ENCODE data around the gene MAP2K1.
"Not testable (repeated sequence)": the region's sequence is repeated elsewhere in the genome, so short reads cannot be mapped to it uniquely, and the experiment has no call there.

MAP2K1 gene

DNA sequence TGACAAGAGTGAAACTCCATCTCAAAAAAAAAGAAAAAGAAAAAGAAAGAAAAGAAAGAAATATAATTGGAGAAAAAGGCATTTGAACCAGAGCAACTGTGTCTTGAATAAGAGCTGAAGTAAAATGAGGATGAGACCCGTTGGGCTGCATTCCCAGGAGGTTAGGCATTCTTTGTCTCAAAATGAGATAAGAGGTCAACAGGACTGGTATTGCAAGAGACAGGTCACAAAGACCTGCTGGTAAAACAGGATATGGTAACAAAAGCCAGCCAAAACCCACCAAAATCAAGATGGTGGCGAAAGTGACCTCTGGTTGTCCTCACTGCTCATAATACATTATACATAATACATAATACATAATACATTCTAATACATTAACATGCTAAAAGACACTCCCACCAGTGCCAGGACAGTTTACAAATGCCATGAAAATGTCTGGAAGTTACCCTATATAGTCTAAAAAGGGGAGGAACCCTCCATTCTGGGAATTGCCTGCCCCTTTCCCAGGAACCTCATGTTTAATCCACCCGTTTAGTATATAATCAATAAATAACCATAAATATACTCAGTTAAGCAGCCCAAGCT, 21.7 kb upstream of the MAP2K1 start:
- no peak for DNase-seq (ENCODE audit: insufficient read length, low spot score)
- no peak for FAIRE-seq
- no peak for TF ChIP-seq CTCF (IDR thresholded peaks at IDR 0.05; ENCODE audit: insufficient read depth, missing control alignments)

GRCh38 chr15:66369773-66370651, 16.7 kb upstream of the MAP2K1 start:
- FAIRE-seq = no peak
- DNase-seq (ENCODE audit: insufficient read length, low spot score) = no peak
- TF ChIP-seq CTCF (IDR thresholded peaks at IDR 0.05; ENCODE audit: insufficient read depth, missing control alignments) = no peak

DNA sequence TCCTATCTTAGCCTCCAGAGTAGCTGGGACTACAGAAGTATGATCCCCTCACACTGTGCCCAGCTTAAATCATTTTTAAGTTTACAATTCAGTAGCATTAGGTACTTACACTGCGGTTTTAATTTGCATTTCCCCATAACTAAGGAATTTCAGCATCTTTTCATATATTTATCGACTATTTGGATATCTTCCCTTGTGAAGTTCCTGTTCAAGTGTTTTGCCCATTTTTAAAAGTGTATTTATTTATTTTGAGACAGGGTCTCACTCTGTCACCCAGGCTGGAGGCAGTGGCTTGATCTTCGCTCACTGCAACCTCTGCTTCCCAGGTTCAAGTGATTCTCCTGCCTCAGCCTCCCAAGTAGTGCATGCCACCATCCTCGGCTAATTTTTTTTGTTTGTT, 12.5 kb upstream of the MAP2K1 start:
- DNase-seq (ENCODE audit: insufficient read length, low spot score) (no peak), FAIRE-seq (no peak)
- no peak for TF ChIP-seq CTCF (IDR thresholded peaks at IDR 0.05; ENCODE audit: insufficient read depth, missing control alignments)

DNA sequence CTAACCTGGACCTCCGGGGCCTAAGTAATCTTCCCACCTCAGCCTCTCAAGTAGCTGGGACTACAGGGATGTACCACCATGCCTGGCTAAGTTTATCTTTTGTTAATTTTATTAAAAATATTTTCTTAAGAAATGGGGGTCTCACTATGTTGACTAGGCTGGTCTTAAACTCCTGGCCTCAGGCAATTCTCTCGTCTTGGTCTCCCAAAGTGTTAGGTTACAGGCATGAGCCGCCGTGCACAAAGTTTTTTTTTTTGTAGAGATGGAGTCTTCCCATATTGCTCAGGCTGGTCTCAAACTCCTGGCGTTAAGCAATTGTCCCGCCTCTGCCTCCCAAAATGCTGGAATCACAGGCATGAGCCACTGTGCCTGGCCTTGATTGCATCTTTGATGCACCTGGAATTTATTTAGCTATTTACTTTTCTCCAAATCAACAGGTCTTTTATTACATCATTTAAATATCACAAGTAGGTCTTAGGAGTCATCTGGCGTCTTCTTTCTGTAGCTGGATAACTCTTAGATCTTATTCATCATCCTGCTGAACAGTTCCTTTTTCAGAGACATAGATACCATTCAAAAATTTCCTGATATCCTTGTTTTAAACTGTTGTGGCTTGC, 7.8 kb upstream of the MAP2K1 start:
- no peak for FAIRE-seq
- DNase-seq (ENCODE audit: insufficient read length, low spot score) = no peak
- TF ChIP-seq CTCF (IDR thresholded peaks at IDR 0.05; ENCODE audit: insufficient read depth, missing control alignments) = no peak

DNA sequence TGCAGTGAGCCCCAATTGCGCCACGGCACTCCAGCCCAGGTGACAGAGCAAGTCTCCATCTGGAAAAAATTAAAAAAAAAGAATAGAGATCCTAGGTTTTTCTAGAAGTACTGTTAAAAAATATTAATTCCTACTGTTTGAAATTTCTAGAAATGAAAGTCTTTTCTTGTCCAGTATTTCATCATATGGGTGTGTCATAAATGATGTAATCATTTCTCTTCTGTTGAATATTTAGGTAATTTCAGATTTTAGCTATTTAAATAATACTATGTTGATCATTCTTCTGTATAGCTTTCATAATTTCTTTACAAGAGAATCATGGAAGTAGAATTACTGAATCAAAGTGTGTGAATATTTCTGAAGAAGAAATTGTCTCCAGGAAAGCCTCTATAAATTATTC, 5.3 kb upstream of the MAP2K1 start:
- FAIRE-seq; DNase-seq (ENCODE audit: insufficient read length, low spot score): not testable (repeated sequence)

DNA sequence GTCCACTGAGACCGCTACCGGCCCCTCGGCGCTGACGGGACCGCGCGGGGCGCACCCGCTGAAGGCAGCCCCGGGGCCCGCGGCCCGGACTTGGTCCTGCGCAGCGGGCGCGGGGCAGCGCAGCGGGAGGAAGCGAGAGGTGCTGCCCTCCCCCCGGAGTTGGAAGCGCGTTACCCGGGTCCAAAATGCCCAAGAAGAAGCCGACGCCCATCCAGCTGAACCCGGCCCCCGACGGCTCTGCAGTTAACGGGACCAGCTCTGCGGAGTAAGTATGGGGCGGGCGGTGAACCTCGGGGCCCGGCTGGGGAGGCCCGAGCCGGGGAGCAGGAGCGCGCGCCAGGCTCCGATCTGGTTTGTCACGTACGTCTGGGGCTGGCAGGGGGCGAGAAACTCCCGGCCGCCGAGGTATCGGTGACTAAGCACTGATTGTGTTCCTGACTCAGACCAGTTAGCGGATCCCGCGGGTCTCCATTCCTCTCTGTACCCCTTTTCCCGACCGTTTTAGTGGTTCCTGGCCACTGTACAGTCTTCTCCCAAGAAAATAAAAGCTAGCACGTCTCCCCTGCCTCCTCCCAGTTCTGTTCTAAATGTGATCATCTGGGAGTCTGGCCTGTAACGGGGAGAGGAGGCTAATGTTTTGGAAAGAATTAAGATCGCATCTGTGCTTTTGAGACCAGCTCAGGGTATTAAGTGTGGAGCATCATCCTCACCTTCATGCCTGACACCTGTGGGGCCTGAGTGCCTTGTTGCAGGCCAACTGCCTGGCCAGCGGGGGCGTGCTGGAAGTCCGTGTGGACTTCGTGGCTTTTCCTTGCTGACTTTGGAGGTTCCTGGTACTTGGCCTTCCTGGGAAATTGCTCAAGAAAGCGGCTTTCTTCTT, 691 bp downstream of the MAP2K1 start:
- no peak for DNase-seq (ENCODE audit: insufficient read length, low spot score)
- peak; percentile 18 for TF ChIP-seq CTCF (IDR thresholded peaks at IDR 0.05; ENCODE audit: insufficient read depth, missing control alignments)
- no peak for FAIRE-seq

- no peak for FAIRE-seq
- no peak for DNase-seq (ENCODE audit: insufficient read length, low spot score)
- TF ChIP-seq CTCF (IDR thresholded peaks at IDR 0.05; ENCODE audit: insufficient read depth, missing control alignments) = no peak
Measured at GRCh38 chr15:66388043-66388363, 1.3 kb downstream of the MAP2K1 start.

Measured in D721Med (cell line).